ENCODE data around the gene SVIP.

Gene SVIP

GRCh38 chr11:22795914-22796313 lies 33.7 kb downstream of the SVIP start:
- DNase-seq (ENCODE audit: low read depth, low spot score) = no peak

- DNase-seq (ENCODE audit: low read depth, low spot score) = no peak
Measured at GRCh38 chr11:22792497-22792896, 37.1 kb downstream of the SVIP start.

GRCh38 chr11:22787551-22788162 lies 41.9 kb downstream of the SVIP start:
- DNase-seq (ENCODE audit: low read depth, low spot score) = no peak

GRCh38 chr11:22787055-22787454 lies 42.5 kb downstream of the SVIP start:
- no peak for DNase-seq (ENCODE audit: low read depth, low spot score)

- DNase-seq (ENCODE audit: low read depth, low spot score) = no peak
Measured at GRCh38 chr11:22786475-22786874, 43.1 kb downstream of the SVIP start.

GRCh38 chr11:22785251-22785650 lies 44.4 kb downstream of the SVIP start:
- no peak for DNase-seq (ENCODE audit: low read depth, low spot score)

- no peak for DNase-seq (ENCODE audit: low read depth, low spot score)
Measured at GRCh38 chr11:22780952-22781593, 48.5 kb downstream of the SVIP start.

- DNase-seq (ENCODE audit: low read depth, low spot score) = no peak
Measured at GRCh38 chr11:22779850-22780249, 49.8 kb downstream of the SVIP start.

GRCh38 chr11:22778642-22779041 lies 51.0 kb downstream of the SVIP start:
- no peak for DNase-seq (ENCODE audit: low read depth, low spot score)

GRCh38 chr11:22775248-22775647 lies 54.4 kb downstream of the SVIP start:
- DNase-seq (ENCODE audit: low read depth, low spot score) = no peak

GRCh38 chr11:22774716-22775115 lies 54.9 kb downstream of the SVIP start:
- no peak for DNase-seq (ENCODE audit: low read depth, low spot score)

- no peak for DNase-seq (ENCODE audit: low read depth, low spot score)
Measured at GRCh38 chr11:22769081-22769480, 60.5 kb downstream of the SVIP start.
